GM12891 (cell line): ENCODE results near the gene SLC25A26.
"Not testable (repeated sequence)": the region's sequence is repeated elsewhere in the genome, so short reads cannot be mapped to it uniquely, and the experiment has no call there.

Experiments
- DNase-seq: peaks from one replicate; pipeline ENCODE4 v3.0.0; 2011; ENCODE audit warnings: low spot score; ENCODE audit not compliant: insufficient read length
- FAIRE-seq: peaks from 2 replicates; lab custom pipeline; 2011; peaks lifted over from hg19 to GRCh38; lab: Jason Lieb, UNC
- PAX5 ChIP-seq: IDR thresholded peaks from 2 replicates; pipeline ENCODE4 v1.6.1; 2011; ENCODE audit warnings: low read length, moderate library complexity, mild to moderate bottlenecking; ENCODE audit not compliant: insufficient read depth, severe bottlenecking
- POLR2A ChIP-seq: IDR thresholded peaks from 2 replicates; pipeline ENCODE4 v1.6.1; 2011; ENCODE audit warnings: low read depth, low read length, control low read depth
- POLR2AphosphoS5 ChIP-seq: IDR thresholded peaks from 2 replicates; pipeline ENCODE4 v1.6.1; 2011; ENCODE audit warnings: low read depth, low read length, control low read depth
- POU2F2 ChIP-seq: IDR thresholded peaks from 2 replicates; pipeline ENCODE4 v1.6.1; 2011; ENCODE audit warnings: low read depth, mild to moderate bottlenecking, control low read depth, low read length, moderate library complexity
- SPI1 ChIP-seq: IDR thresholded peaks from 2 replicates; pipeline ENCODE4 v1.6.1; 2011; ENCODE audit warnings: low read depth, low read length, control low read depth
- TAF1 ChIP-seq: IDR thresholded peaks from 2 replicates; pipeline ENCODE4 v1.6.1; 2011; ENCODE audit warnings: low read depth, low read length, control low read depth

Gene SLC25A26

DNA sequence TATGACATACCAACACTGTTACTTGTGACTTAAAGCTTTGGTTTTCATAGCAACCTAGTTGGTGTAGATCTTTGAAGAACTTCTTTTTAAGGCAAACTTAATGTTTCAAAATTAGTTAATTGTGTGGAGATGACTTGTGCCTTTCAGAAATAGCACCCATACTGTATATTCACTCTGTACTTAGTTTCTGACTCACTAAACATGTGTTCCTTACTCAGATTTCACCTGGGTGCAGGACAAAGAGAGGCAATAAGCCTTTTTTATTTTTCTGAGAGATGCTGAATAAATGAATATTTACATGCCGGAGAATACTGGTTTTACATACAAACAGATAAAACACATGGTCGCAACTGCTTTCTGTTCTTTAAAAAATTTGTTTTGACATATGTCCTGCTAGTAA lies 44.8 kb downstream of the SLC25A26 start:
- DNase-seq (no peak), FAIRE-seq (no peak)
- TF ChIP-seq PAX5 (no peak), SPI1 (no peak), POLR2A (no peak), TAF1 (no peak), POLR2AphosphoS5 (no peak), POU2F2 (no peak)

DNA sequence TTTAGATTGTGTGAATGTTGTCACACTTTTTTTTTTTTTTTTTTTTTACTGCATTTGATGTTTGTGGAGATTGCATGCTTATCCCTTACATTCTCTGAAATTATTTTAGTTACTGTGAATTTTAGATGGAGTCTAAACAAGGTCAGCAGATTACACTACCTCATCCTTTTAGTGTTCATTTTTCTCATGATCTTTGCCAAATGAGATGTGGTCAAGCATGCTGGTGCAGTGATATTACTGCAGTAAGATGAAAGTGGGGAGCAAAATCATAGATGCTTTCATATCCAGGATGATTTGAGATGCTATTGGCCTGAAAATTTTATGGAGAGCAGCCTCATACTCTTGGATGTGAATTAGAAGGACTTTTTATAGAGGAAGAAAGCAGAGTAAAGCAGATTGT lies 45.8 kb downstream of the SLC25A26 start:
- FAIRE-seq (no peak), DNase-seq (no peak)
- TF ChIP-seq PAX5 (no peak), POU2F2 (no peak)

DNA sequence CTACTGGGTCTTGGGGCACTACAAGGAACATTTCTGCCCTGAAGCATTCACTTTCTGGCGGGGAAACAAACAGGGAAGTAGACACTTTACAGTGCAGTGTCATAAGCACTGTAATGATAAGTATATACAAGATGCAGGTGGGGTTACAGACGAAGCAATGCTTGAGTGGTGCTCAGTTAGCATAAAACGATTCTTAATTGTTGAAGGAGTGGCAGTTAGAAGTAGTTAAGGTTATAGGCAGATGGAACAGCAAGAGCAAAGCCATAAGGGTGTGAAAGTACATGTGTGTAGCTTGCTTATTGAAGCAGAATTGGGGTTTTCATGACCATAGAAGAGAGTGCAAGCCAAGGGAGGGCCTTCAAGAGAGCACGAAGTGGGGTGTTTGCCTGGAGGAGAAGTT lies 46.2 kb downstream of the SLC25A26 start:
- TF ChIP-seq POU2F2 (no peak), TAF1 (no peak)
- DNase-seq (no peak), FAIRE-seq (peak; percentile 69)

DNA sequence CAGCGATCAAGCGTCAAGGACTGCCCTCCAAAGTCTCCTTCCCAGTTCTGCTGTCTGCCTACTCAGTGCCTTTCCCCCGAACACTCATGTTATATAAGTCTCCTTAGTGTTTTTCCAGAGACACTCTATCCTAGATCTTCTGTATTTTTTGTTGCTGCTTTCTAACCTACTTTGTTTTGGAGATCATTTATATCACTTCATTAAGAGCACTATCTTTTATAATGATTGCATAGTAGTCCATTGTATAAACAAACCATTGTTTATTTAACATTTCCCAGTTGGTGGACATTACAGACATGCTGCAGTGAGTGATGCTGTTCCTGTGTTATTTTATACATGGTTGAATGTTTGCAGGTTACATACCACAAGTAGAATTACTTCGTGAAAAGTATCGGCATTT lies 47.1 kb downstream of the SLC25A26 start:
- no peak for TF ChIP-seq POLR2AphosphoS5
- TF ChIP-seq TAF1, result no peak
- no peak for TF ChIP-seq PAX5
- no peak for TF ChIP-seq SPI1
- no peak for TF ChIP-seq POLR2A
- no peak for TF ChIP-seq POU2F2
- FAIRE-seq, result no peak
- DNase-seq, result no peak

DNA sequence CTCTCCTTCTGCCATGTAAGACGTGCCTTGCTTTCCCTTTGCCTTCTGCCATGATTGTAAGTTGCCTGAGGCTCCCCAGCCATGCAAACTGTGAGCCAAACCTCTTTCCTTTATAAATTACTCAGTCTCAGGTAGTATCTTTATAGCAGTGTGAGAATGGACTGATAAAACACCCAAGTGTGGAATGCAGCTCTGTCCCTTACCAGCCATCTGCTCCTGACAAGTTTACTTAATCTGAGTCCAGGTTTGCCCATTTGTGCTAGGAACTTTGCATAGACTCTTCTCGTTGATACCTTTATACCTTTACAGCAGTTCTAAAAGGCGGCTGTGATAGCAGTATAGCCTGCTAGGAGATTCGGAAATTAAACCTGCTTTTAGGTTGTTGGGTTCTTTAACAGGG lies 48.1 kb downstream of the SLC25A26 start:
- no peak for TF ChIP-seq PAX5
- no peak for TF ChIP-seq POLR2AphosphoS5
- no peak for TF ChIP-seq POU2F2
- TF ChIP-seq POLR2A, result no peak
- TF ChIP-seq TAF1, result no peak
- TF ChIP-seq SPI1, result no peak
- no peak for FAIRE-seq

DNA sequence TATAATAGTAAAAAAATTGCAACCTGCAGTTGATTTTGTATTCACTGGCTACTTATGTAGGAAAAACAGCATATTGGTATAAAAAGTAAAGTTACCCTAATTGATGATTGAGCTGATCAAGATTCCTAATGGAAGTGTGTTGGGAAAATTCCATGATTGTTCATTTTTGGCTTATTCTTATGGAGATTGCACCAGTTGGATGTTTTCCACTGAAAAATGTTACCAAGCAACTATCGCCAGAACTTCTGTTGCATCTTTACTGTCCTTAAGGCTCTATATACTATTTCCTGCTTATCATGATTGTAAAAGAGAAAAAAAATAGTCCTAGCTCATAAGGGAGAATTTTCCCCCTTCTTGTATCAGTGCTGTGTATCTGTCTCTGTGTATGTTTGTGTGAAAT lies 48.6 kb downstream of the SLC25A26 start:
- FAIRE-seq (no peak), DNase-seq (no peak)
- TF ChIP-seq PAX5 (no peak), SPI1 (no peak), POU2F2 (no peak), POLR2AphosphoS5 (no peak), TAF1 (no peak), POLR2A (no peak)

More for the DNA sequence above, 48.1 kb downstream of the SLC25A26 start:
- DNase-seq, result no peak

DNA sequence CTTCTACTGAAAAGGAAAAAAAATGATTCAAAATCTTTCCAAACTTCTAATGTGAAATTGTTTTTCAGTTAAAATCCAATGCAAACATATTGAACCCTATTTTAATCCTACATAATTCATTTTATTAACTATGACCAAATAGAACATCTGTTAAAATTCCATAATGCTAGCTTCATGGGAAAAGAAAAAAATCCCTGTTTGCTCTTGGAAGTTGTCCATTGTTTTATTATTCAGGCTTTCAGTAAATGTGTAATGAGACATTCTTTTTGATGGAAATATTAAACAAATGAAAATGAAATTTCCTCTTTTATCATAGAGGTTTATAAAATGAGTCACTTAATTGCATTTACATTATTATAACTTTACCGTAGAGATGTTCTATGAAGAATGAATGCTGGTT lies 49.5 kb downstream of the SLC25A26 start:
- DNase-seq (no peak), FAIRE-seq (no peak)
- TF ChIP-seq TAF1 (no peak), POLR2AphosphoS5 (no peak), SPI1 (no peak), PAX5 (no peak), POU2F2 (no peak), POLR2A (no peak)

DNA sequence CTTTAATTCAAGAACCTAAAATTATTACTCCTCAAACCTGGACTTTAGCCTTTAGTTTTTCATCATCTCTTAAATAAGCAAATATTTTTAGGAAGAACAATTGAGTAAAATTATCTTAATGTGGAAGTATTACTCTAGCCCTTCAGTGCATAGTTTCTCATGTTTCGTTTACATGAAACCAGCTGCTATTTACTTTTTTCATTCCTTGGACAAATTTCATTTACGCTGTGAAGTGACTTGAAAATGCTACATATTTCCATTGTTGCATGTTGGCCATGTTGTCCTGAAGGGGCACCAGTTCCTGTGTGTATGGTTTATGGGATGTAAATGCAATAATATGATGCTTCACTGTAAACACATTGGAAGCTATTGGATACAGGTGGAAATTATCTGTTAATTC lies 49.9 kb downstream of the SLC25A26 start:
- no peak for DNase-seq
- TF ChIP-seq TAF1, result no peak
- TF ChIP-seq SPI1, result no peak
- TF ChIP-seq POLR2AphosphoS5, result no peak
- no peak for TF ChIP-seq PAX5
- TF ChIP-seq POU2F2, result no peak
- no peak for TF ChIP-seq POLR2A
- no peak for FAIRE-seq

DNA sequence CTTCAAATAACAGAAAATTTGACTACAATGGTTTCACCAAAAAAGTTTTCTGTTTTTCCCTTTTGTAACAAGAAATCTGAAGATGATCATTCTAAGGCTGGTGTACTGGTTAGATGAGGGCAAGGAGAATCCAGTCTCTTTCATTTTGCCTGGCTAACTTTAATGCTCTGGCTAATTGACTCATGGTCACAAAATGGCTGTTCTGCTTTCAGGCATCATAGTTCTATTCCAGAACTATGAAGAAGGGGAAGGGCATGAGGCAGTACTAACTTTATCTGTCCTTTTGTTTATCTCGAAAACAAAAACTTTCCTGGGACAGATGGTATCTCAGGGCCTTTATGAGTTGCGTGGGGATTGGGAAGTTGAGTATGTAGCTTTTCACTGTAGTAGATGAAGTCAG lies 50.4 kb downstream of the SLC25A26 start:
- no peak for TF ChIP-seq PAX5
- TF ChIP-seq SPI1, result no peak
- no peak for TF ChIP-seq POLR2AphosphoS5
- no peak for TF ChIP-seq TAF1
- no peak for TF ChIP-seq POU2F2
- TF ChIP-seq POLR2A, result no peak
- DNase-seq, result no peak
- no peak for FAIRE-seq

DNA sequence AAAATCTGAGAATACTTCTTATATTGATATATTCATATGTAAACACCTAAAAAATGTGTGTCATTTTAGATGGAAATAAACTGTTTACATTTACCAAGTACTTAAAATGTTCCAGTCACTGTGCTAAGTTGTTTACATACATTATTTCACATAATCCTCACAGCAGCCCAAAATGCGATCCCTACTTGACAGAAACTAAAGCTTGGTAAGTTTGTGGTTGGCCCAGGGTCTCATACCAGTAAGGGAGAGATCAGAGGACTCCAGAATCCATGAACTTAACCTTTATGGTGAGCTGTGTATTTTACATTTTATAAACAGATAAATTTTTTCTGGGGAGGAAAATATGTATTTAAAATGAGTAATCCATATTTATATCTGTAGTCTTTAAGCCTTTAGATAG lies 51.2 kb downstream of the SLC25A26 start:
- no peak for DNase-seq
- no peak for FAIRE-seq

DNA sequence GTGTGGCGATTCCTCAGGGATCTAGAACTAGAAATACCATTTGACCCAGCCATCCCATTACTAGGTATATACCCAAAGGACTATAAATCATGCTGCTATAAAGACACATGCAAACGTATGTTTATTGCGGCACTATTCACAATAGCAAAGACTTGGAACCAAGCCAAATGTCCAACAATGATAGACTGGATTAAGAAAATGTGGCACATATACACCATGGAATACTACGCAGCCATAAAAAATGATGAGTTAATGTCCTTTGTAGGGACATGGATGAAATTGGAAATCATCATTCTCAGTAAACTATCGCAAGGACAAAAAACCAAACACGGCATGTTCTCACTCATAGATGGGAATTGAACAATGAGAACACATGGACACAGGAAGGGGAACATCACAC lies 54.0 kb downstream of the SLC25A26 start:
- not testable (repeated sequence) for DNase-seq, FAIRE-seq

More for the DNA sequence above, 51.2 kb downstream of the SLC25A26 start:
- TF ChIP-seq POLR2AphosphoS5 (no peak), TAF1 (no peak)
